ENCODE measurements around the gene FCAMR.

The FCAMR gene

GRCh38 chr1:206955476-206956451, 14.5 kb downstream of the FCAMR start:
- no peak for DNase-seq

GRCh38 chr1:206954459-206955342, 15.6 kb downstream of the FCAMR start:
- DNase-seq: no peak

- no peak for DNase-seq
These were observed 16.6 kb downstream of the FCAMR start for GRCh38 chr1:206953626-206954025.

GRCh38 chr1:206953126-206953525, 17.1 kb downstream of the FCAMR start:
- DNase-seq: no peak

- no peak for DNase-seq
These were observed 18.1 kb downstream of the FCAMR start for GRCh38 chr1:206952171-206952570.

- DNase-seq: no peak
These were observed 18.8 kb downstream of the FCAMR start for GRCh38 chr1:206951318-206952100.

- DNase-seq: no peak
These were observed 20.6 kb downstream of the FCAMR start for GRCh38 chr1:206949641-206950040.

- DNase-seq: no peak
These were observed 21.1 kb downstream of the FCAMR start for GRCh38 chr1:206949208-206949607.

- DNase-seq: no peak
These were observed 23.0 kb downstream of the FCAMR start for GRCh38 chr1:206947255-206947654.

GRCh38 chr1:206946261-206946660, 24.0 kb downstream of the FCAMR start, which contains the start of gene PIGR:
PIGR (minus strand) TSS chr1:206946466; CDS start chr1:206940531, 5,935 bp downstream.
- no peak for DNase-seq

GRCh38 chr1:206945779-206946178, 24.5 kb downstream of the FCAMR start:
- no peak for DNase-seq

GRCh38 chr1:206944703-206945102, 25.6 kb downstream of the FCAMR start:
- no peak for DNase-seq

GRCh38 chr1:206941766-206942418, 28.4 kb downstream of the FCAMR start:
- DNase-seq: no peak

GRCh38 chr1:206940588-206940936, 29.7 kb downstream of the FCAMR start:
- no peak for DNase-seq

- no peak for DNase-seq
These were observed 30.2 kb downstream of the FCAMR start for GRCh38 chr1:206939841-206940587.

GRCh38 chr1:206939131-206939530, 31.1 kb downstream of the FCAMR start:
- DNase-seq: no peak

GRCh38 chr1:206937425-206937824, 32.8 kb downstream of the FCAMR start:
- DNase-seq: no peak

- DNase-seq: no peak
These were observed 34.7 kb downstream of the FCAMR start for GRCh38 chr1:206935491-206936067.

- DNase-seq: no peak
These were observed 36.8 kb downstream of the FCAMR start for GRCh38 chr1:206933333-206933945.

GRCh38 chr1:206932177-206932576, 38.1 kb downstream of the FCAMR start:
- no peak for DNase-seq

GRCh38 chr1:206931709-206932108, 38.6 kb downstream of the FCAMR start:
- no peak for DNase-seq

Data from NCI-H1417 treated with DMSO at 0.1 percent for 48 hours (cell line).